ENCODE measurements around the gene OR4F15. TPM values are rescaled to one million over a fixed set of nuclear protein-coding genes. Genes with fewer than 3 reads are reported as not detected.
"Not testable (repeated sequence)": the region's sequence is repeated elsewhere in the genome, so short reads cannot be mapped to it uniquely, and the experiment has no call there.

The OR4F15 gene, protein sequence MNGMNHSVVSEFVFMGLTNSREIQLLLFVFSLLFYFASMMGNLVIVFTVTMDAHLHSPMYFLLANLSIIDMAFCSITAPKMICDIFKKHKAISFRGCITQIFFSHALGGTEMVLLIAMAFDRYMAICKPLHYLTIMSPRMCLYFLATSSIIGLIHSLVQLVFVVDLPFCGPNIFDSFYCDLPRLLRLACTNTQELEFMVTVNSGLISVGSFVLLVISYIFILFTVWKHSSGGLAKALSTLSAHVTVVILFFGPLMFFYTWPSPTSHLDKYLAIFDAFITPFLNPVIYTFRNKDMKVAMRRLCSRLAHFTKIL
- not detected in 2 replicates for total RNA-seq
- long read RNA-seq, result 0 reads

DNA sequence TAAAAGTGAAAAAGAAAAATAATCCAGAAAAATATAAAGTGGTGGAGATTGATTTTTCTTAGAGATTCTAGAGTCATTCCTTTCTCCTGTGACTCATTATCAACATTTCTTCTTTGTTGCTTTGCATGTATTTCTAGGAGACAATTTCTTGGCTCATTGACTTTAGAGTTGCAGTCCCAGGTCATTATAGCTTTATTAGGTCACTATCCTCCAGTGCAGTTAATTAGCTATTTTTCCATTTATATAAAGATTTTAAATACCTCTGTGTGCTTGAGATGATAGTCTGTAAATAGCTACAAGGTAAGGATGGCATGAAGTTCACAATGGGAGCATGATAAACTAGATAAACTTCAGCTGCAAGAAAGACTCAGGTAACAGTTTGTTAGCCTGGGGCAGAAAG is at the start of gene OR4F15:
OR4F15 (plus strand) TSS at position 301 of the 400 bp plus-strand sequence. CDS start 5,985 bp downstream, outside the sequence.
- no peaks in the 10 kb centered on the region for H3K9me3 Mint-ChIP-seq (ENCODE audit: unreplicated experiment)
- TF ChIP-seq, protein P1, sequence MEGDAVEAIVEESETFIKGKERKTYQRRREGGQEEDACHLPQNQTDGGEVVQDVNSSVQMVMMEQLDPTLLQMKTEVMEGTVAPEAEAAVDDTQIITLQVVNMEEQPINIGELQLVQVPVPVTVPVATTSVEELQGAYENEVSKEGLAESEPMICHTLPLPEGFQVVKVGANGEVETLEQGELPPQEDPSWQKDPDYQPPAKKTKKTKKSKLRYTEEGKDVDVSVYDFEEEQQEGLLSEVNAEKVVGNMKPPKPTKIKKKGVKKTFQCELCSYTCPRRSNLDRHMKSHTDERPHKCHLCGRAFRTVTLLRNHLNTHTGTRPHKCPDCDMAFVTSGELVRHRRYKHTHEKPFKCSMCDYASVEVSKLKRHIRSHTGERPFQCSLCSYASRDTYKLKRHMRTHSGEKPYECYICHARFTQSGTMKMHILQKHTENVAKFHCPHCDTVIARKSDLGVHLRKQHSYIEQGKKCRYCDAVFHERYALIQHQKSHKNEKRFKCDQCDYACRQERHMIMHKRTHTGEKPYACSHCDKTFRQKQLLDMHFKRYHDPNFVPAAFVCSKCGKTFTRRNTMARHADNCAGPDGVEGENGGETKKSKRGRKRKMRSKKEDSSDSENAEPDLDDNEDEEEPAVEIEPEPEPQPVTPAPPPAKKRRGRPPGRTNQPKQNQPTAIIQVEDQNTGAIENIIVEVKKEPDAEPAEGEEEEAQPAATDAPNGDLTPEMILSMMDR (IDR thresholded peaks at IDR 0.05), result no peak
- H3K4me1 Mint-ChIP-seq (ENCODE audit: unreplicated experiment), result no peaks in the 10 kb centered on the region
- DNase-seq (ENCODE audit: extremely low spot score, unreplicated experiment), result no peak
- H3K4me3 Mint-ChIP-seq (ENCODE audit: unreplicated experiment), result no peak within 1 kb of the TSS
- peaks cover 2% of the 10 kb centered on the region for H3K27me3 Mint-ChIP-seq (ENCODE audit: unreplicated experiment)
- no peaks in the 10 kb centered on the region for H3K36me3 Mint-ChIP-seq (ENCODE audit: unreplicated experiment)
- no peak within 1 kb of the TSS for H3K27ac Mint-ChIP-seq (ENCODE audit: unreplicated experiment)

DNA sequence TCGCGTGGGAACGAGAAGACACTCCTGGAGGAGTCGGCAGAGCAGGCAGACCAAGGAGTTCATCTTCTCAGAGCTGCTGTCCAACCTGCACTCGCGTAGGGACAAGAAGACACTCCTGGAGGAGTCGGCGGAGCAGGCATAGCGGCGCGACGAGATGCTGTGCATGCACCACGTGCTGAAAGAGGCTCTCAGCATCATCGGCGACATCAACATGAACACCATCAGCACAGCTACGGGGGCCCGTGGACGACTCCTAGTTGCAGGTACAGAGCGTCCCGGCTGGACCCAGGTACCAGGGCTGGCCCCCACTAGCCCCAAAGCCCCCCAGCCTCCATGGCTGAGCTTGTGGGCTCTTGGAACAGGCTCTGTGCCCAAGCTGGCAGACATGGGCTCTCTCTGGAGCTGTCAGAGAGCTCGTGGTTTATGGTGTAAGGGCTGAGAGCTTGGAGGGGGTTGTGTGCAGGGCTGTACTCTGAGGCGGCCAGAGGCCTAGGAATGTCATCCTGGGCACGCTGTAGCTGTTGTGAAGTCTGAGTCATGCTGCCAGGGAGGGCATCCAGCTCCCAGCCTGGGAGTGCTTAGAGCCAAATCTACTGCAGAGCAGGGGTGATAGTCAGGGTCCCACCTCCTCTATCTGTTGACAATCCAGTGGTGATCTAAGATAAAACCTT is 47.2 kb upstream of the OR4F15 start:
- not testable (repeated sequence) for H3K9me3 Mint-ChIP-seq (ENCODE audit: unreplicated experiment); H3K4me3 Mint-ChIP-seq (ENCODE audit: unreplicated experiment); DNase-seq (ENCODE audit: extremely low spot score, unreplicated experiment); H3K4me1 Mint-ChIP-seq (ENCODE audit: unreplicated experiment); H3K27ac Mint-ChIP-seq (ENCODE audit: unreplicated experiment); H3K27me3 Mint-ChIP-seq (ENCODE audit: unreplicated experiment); H3K36me3 Mint-ChIP-seq (ENCODE audit: unreplicated experiment)

DNA sequence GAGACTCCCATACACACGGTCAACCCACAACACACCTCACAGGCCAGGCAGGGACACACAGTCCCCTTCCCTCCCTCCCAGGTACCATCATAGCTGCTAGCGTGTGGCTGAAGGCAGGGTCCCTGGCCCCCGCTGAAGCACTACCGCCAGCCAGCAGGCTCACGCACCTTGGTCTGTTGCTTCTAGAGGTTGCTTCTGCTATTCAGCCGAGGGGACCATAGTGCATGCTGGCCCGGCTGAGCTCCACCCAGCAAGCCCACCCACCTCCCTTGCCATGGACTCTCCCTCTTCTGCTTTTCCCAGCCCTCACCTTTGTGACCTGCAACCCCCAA is 46.7 kb upstream of the OR4F15 start:
- H3K36me3 Mint-ChIP-seq (ENCODE audit: unreplicated experiment); H3K27ac Mint-ChIP-seq (ENCODE audit: unreplicated experiment); H3K9me3 Mint-ChIP-seq (ENCODE audit: unreplicated experiment); H3K4me3 Mint-ChIP-seq (ENCODE audit: unreplicated experiment); H3K27me3 Mint-ChIP-seq (ENCODE audit: unreplicated experiment); H3K4me1 Mint-ChIP-seq (ENCODE audit: unreplicated experiment); DNase-seq (ENCODE audit: extremely low spot score, unreplicated experiment): not testable (repeated sequence)

DNA sequence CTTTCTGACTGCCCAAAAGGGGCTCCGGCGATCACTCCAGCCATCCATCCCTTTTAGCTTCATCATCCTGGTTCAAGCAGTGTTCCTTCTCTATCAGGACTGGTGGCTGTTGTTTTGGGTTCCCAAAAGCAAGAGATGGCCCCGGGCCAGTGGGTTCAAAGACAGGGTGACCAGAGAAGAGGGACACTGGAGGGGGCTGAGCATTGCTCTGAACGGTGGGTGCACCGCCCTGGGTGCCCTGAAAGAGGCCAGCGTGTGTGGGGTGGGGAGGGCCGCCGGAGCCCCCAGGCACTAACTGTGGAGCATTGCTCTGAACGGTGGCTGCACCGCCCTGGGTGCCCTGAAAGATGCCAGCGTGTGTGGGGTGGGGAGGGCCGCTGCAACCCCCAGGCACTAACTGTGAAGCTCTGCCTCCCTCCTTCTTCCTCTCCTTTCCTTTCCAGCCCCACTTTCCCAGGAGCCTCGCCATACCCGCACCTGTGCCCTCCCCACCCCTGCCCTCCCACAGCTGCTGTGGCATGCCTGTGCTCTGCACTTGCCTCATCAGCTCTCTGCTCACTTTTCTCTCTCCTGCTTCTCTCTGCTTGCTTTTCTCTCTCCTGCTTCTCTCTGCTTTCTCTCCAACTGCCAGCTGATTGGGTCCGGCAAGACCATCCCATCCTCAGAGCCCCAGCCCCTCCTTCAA is 46.1 kb upstream of the OR4F15 start:
- TF ChIP-seq, protein P1 (IDR thresholded peaks at IDR 0.05), result no peak
- no peak overlapping the region for H3K4me3 Mint-ChIP-seq (ENCODE audit: unreplicated experiment)
- H3K27me3 Mint-ChIP-seq (ENCODE audit: unreplicated experiment), result no peaks in the 10 kb centered on the region
- DNase-seq (ENCODE audit: extremely low spot score, unreplicated experiment), result no peak
- H3K4me1 Mint-ChIP-seq (ENCODE audit: unreplicated experiment), result no peaks in the 10 kb centered on the region
- no peaks in the 10 kb centered on the region for H3K9me3 Mint-ChIP-seq (ENCODE audit: unreplicated experiment)
- H3K27ac Mint-ChIP-seq (ENCODE audit: unreplicated experiment), result no peak overlapping the region
- H3K36me3 Mint-ChIP-seq (ENCODE audit: unreplicated experiment), result no peaks in the 10 kb centered on the region

DNA sequence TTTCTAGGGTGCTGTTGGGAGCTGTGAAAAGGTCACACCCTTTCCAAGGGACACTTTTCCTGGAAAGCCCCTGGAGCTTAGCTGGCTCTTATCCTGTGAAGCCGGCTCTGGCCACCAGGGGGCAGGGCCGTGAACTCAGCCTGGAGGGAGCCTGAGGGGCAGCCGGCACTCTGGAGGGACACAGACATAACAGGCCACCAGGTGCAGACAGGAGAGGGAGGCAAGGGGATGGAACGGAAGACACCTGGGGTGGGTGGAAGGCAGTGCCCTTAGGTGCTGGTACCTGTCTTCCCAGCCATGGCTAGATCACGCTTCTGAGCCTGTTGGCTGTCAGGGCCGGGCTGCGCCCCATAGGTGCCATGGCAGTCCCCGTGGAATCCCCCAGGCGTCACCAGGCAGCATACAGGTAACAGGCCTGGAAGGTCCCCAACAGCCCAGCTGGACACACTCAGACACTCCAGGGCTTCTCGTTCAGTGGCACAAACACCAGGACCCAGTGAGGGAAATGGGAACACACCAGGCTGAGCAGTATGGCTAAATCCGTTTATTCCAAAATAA is 44.8 kb upstream of the OR4F15 start:
- not testable (repeated sequence) for DNase-seq (ENCODE audit: extremely low spot score, unreplicated experiment); H3K4me3 Mint-ChIP-seq (ENCODE audit: unreplicated experiment); H3K27me3 Mint-ChIP-seq (ENCODE audit: unreplicated experiment); H3K27ac Mint-ChIP-seq (ENCODE audit: unreplicated experiment); H3K9me3 Mint-ChIP-seq (ENCODE audit: unreplicated experiment); H3K4me1 Mint-ChIP-seq (ENCODE audit: unreplicated experiment); H3K36me3 Mint-ChIP-seq (ENCODE audit: unreplicated experiment)

DNA sequence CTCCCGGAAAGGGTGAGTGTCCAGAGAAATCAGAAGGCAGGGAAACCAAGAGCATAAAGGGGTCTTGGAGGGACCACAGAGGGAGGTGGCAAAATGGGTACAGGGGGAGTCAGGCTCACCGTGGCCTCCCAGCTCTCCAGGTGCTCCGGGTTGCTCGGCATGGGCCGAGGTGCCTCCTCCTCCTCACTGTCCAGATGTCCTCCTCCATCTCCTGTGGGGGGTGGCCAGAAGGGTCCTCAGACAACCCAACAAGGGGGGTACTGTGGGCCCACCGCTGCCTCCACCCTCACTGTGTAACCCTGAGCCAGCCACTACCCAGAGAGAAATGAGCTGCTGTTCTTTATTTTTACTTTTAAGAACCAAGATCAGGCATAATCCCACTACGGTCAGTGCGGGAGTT is 39.1 kb upstream of the OR4F15 start:
- DNase-seq (ENCODE audit: extremely low spot score, unreplicated experiment), result no peak
- no peaks in the 10 kb centered on the region for H3K9me3 Mint-ChIP-seq (ENCODE audit: unreplicated experiment)
- peaks cover 3% of the 10 kb centered on the region for H3K27me3 Mint-ChIP-seq (ENCODE audit: unreplicated experiment)
- H3K4me3 Mint-ChIP-seq (ENCODE audit: unreplicated experiment), result no peak overlapping the region
- H3K27ac Mint-ChIP-seq (ENCODE audit: unreplicated experiment), result no peak overlapping the region
- TF ChIP-seq, protein P1 (IDR thresholded peaks at IDR 0.05), result no peak
- H3K4me1 Mint-ChIP-seq (ENCODE audit: unreplicated experiment), result no peaks in the 10 kb centered on the region
- peaks cover 5% of the 10 kb centered on the region for H3K36me3 Mint-ChIP-seq (ENCODE audit: unreplicated experiment)

All from osteocyte (in vitro differentiated cells).